Peyer's patch (tissue), 4 donors: Measurements from ENCODE around the gene BCAS3.

Experiments used
- CTCF ChIP-seq, 6 experiments: fragments of 450-650 bp in 4 of 6; fragments of 200-600 bp in 2 of 6; sonication (generic) in 1 of 6; IDR thresholded peaks; one replicate each; pipeline ENCODE4 v1.5.1; 2017 to 2019; ENCODE audit warnings: antibody characterized with exemption in 6 of 6, mild to moderate bottlenecking in 3 of 6, moderate library complexity in 1 of 6
- POLR2A ChIP-seq, 2 donors: fragments of 450-650 bp; IDR thresholded peaks; one replicate each; pipeline ENCODE4 v1.5.1; 2017; ENCODE audit warnings: antibody characterized with exemption in 2 of 2, mild to moderate bottlenecking in 2 of 2, moderate library complexity in 2 of 2

- TF ChIP-seq CTCF (IDR thresholded peaks at IDR 0.05) (no peak), POLR2A (IDR thresholded peaks at IDR 0.05) (no peak)
Observed at GRCh38 chr17:60969500-60970037, 291.9 kb downstream of the BCAS3 start.
